Activated CD8-positive, alpha-beta T cell treated with anti-CD3 and anti-CD28 coated beads, Interleukin-2, amount 10 ng/mL, durations not matched to agents 7 days and 5 days (primary cell): ENCODE measurements around the gene BAHD1. TPM values are rescaled to one million over a fixed set of nuclear protein-coding genes. Genes with fewer than 3 reads are reported as not detected.

Source experiments
- ATAC-seq: fragments of 150-1000 bp; cut with Tn5 transposase; one replicate; pipeline ENCODE4 v1.10.0; 2021; ENCODE audit warnings: moderate library complexity
- CTCF ChIA-PET: fragments of 350-600 bp; sonication (Branson Sonifier 250); formaldehyde crosslinking; loops from one replicate; lab custom pipeline; 2021; ENCODE audit warnings: antibody characterized with exemption; lab: Charles Lee
- POLR2A ChIA-PET: fragments of 350-600 bp; sonication (Branson Sonifier 250); formaldehyde crosslinking; loops from one replicate; lab custom pipeline; 2021; ENCODE audit warnings: antibody characterized with exemption; lab: Charles Lee
- DNase-seq: peaks from one replicate; pipeline ENCODE4 v3.0.0-alpha.2; 2020
- H3K27ac Mint-ChIP-seq: one replicate; pipeline ENCODE4 v1.8.0; 2021; ENCODE audit warnings: mild to moderate bottlenecking, mixed read lengths
- H3K27me3 Mint-ChIP-seq: one replicate; pipeline ENCODE4 v1.8.0; 2021; ENCODE audit warnings: low read depth, mixed read lengths
- H3K36me3 Mint-ChIP-seq: one replicate; pipeline ENCODE4 v1.8.0; 2021; ENCODE audit warnings: low read depth, mixed read lengths
- H3K4me1 Mint-ChIP-seq: one replicate; pipeline ENCODE4 v1.8.0; 2021; ENCODE audit warnings: low read depth, mixed read lengths
- H3K4me3 Mint-ChIP-seq: one replicate; pipeline ENCODE4 v1.8.0; 2021; ENCODE audit warnings: mild to moderate bottlenecking, mixed read lengths
- H3K9me3 Mint-ChIP-seq: one replicate; pipeline ENCODE4 v1.8.0; 2022; ENCODE audit warnings: mixed read lengths; ENCODE audit not compliant: insufficient read depth
- total RNA-seq, 2 experiments: library from RNA; stranded (reverse); gene quantifications; one replicate each; pipeline ENCODE4 v1.2.3, GENCODE V29; 2021

BAHD1 gene
- total RNA-seq, result 10 to 100 TPM; 25.7 to 26.3 TPM

DNA sequence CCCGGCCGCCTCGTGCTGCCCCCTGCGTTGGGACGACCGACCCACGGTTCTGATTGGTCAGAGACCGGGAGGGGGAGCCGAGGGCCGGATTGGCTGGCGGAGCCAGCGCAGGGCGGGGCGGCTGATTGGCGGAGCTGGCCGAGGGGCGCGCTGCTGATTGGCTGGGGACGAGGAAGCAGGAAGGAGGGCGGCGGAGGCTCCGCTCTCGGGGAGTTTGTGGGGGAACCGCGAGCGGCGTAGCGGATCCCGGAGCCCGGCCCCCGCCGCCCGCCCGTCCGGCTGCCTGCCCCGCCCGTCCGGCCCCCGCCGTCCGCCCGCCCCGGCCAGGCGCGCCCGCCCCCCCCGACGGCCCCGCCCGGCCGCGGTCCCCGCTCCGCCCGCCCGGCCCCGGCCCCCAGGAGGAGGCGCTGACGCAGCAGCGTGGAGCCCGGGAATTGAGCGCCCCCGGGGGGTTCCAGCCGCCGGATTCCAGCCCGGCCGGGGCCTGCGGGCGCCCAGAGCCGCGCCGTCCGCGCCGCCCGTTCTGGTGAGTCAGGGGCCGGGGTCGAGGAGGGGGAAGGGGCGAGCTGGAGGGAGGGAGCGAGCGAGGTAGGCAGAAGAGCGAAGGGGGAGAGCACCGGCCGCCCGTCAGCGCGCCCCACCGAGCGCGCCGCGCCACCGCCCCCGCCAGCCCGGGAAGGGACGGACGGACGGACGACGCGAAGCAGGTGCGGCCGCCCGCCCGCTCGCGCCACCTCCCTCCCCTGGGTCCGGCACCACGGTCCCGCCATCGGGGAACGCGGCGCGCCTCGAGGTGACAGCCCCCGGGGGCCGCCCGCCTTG, at the start of gene BAHD1:
Gene BAHD1, plus strand, starts transcription at position 211 of the 822 bp plus-strand sequence. CDS start 17,512 bp downstream, outside the sequence.
- peaks cover 40% of the 10 kb centered on the region for H3K4me1 Mint-ChIP-seq
- ATAC-seq, result peak; percentile 92
- CTCF ChIA-PET, result interaction anchor here (0.6 to 3.1 kb wide), 17 partner anchors 8 to 168 kb away, joined by 3 to 16 read pairs (median 3); partner anchors contain the start of gene IVD

DNA sequence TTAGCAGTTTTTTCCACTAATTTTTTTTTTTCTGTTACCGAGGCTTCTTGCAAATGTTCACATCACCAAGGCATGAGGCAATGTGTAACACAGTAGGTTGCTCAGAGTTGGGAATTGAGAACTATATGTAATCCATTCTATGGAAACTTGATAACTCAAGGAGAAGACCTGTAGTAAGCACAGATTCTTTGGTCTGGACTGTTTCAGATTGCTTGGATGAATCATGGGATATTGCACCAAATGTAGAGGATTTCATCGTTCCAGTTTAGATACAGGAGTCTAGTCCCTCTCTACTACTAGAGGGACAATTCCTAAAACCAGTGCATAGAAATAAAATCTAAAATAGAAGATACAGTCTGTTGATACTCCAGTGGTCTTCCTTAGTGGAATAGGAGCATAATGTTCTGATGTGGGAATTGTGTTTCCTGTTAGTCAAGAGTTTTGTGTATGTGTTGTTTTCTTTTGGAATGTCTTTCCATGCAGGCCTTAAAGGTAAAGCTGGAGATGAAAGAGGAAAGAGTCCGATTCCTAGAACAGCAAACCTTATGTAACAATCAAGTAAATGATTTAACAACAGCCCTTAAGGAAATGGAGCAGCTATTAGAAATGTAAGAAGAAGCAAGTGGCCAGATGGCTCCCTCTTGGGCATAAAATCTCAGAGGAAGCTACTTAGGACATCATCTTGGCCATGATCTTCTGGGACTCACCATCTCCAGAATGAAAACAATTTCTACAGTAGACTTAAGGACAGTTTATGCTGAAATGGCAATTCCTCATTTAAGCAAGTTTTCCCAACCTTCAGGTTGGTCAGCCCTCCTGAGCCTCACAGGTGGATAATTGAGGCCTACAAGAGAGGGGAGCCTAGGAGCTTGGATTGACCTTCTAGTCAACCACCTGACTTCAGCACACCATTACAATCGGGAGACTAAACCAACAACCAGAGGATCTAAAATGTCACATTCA, 47.5 kb upstream of the BAHD1 start:
- POLR2A ChIA-PET, result no interaction called here
- H3K27ac Mint-ChIP-seq, result no peak overlapping the region
- no peaks in the 10 kb centered on the region for H3K9me3 Mint-ChIP-seq
- peaks cover 56% of the 10 kb centered on the region for H3K36me3 Mint-ChIP-seq
- no peak overlapping the region for H3K4me3 Mint-ChIP-seq
- H3K27me3 Mint-ChIP-seq, result no peaks in the 10 kb centered on the region
- DNase-seq, result no peak
- peaks cover 16% of the 10 kb centered on the region for H3K4me1 Mint-ChIP-seq
- CTCF ChIA-PET, result no interaction called here
- no peak for ATAC-seq

More for the DNA sequence above, at the start of gene BAHD1:
- Mint-ChIP-seq H3K9me3 (no peaks in the 10 kb centered on the region), H3K27ac (peak within 1 kb of the TSS; percentile 83), H3K27me3 (peaks cover 42% of the 10 kb centered on the region), H3K36me3 (peaks cover 7% of the 10 kb centered on the region), H3K4me3 (peak within 1 kb of the TSS; percentile 93)
- POLR2A ChIA-PET, result interaction anchor here (0.6 to 3.3 kb wide), 5 partner anchors 11 to 432 kb away, joined by 3 to 24 read pairs (median 3); partner anchors contain the start of gene PLCB2
- DNase-seq, result peak; percentile 97

DNA sequence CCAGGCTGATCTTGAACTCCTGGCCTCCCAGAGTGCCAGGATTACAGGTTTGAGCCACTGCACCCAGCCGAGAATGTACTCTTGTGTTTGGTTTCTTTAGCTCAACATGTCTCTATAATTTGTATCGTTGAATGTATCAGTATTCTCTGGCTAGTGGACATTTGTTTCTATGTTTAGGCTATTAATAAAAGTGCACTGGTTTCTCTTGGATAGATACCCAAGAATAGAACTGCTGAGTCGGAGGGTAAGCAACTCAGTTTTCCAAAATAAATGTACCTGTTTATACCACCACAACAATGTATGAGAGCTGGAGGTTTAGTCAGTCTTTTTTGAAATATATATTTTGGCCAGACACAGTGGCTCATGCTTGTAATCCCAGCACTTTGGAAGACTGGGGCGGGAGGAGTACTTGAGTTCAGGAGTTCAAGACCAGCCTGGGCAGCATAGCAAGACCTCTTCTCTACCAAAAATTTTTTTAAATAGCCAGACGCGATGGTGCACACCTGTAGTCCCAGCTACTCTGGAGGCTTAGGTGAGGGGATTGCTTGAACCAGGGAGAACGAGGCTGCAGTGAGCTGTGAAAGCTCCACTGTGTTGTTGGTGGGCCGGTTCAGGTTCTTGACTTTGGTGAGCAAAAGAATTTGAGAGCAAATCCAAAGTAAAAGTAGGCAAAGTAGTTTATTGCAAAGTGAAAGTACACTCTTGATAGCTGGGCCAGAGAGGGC, 42.9 kb upstream of the BAHD1 start:
- Mint-ChIP-seq H3K27me3 (no peaks in the 10 kb centered on the region), H3K4me1 (peaks cover 31% of the 10 kb centered on the region), H3K9me3 (no peaks in the 10 kb centered on the region), H3K36me3 (peaks cover 26% of the 10 kb centered on the region), H3K4me3 (peak overlapping the region; percentile 61), H3K27ac (peak overlapping the region; percentile 84)
- DNase-seq, result no peak
- peak; percentile 69 for ATAC-seq
- CTCF ChIA-PET, result interaction anchor here (0.6 to 3.2 kb wide), 18 partner anchors 8 to 123 kb away, joined by 3 to 18 read pairs (median 4); partner anchors contain the start of genes IVD and KNSTRN
- POLR2A ChIA-PET, result interaction anchor here (0.6 to 2.3 kb wide), 4 partner anchors 8 to 15 kb away, joined by 3 to 14 read pairs (median 5); partner anchors contain the start of gene KNSTRN

DNA sequence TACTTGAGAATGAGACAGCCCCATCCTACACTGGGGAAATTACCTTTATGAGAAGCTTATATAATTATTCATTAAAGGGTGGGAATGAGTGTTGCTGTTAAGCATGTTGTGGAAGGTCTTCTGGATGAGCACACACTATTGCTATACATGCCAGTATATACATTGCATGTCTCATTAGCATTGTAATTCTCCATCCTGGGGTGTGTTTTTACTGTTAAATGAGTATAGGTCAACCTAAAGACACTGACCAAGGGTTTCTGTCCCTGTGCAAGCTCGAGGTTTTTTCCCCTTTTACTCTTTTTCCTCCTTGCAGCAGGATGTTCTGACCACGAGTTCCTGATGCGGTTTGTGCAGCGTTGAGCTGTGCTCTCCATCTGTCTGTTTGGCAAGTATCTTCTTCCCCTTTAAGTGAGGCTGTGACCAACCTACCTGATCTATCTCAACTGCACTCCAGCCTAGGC, 42.3 kb upstream of the BAHD1 start:
- POLR2A ChIA-PET, result interaction anchor here (1.2 to 2.3 kb wide), 4 partner anchors 9 to 16 kb away, joined by 3 to 14 read pairs (median 5); partner anchors contain the start of gene KNSTRN
- peak; percentile 86 for ATAC-seq
- peaks cover 20% of the 10 kb centered on the region for H3K36me3 Mint-ChIP-seq
- H3K4me3 Mint-ChIP-seq, result peak overlapping the region; percentile 61
- CTCF ChIA-PET, result interaction anchor here (0.6 to 3.2 kb wide), 18 partner anchors 7 to 229 kb away, joined by 3 to 18 read pairs (median 4); partner anchors contain the start of genes DISP2 and IVD
- no peaks in the 10 kb centered on the region for H3K27me3 Mint-ChIP-seq
- peaks cover 31% of the 10 kb centered on the region for H3K4me1 Mint-ChIP-seq
- no peaks in the 10 kb centered on the region for H3K9me3 Mint-ChIP-seq
- peak overlapping the region; percentile 84 for H3K27ac Mint-ChIP-seq
- peak; percentile 46 for DNase-seq

DNA sequence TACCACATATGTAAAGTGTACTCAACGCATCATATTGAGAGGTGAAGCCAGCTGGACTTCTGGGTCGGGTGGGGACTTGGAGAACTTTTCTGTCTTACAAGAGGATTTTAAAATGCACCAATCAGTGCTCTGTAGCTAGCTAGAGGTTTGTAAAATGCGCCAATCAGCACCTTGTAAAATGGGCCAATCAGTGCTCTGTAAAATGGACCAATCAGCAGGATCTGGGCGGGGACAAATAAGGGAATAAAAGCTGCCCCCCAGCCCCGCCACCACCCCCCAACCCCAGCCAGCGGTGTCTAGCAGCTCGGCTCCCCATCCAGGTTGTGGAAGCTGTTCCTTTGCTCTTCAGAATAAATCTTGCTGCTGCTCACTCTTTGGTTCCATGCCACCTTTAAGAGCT, 41.4 kb upstream of the BAHD1 start:
- H3K4me1 Mint-ChIP-seq, result peaks cover 34% of the 10 kb centered on the region
- H3K27me3 Mint-ChIP-seq, result no peaks in the 10 kb centered on the region
- no peak overlapping the region for H3K4me3 Mint-ChIP-seq
- peaks cover 15% of the 10 kb centered on the region for H3K36me3 Mint-ChIP-seq
- ChIA-PET CTCF (interaction anchor here (0.6 to 2.7 kb wide), 3 partner anchors 31 to 55 kb away, joined by 3 to 17 read pairs (median 6); partner anchors contain the start of gene DISP2), POLR2A (interaction anchor here (0.6 to 2.3 kb wide), 3 partner anchors 8 to 271 kb away, joined by 3 to 7 read pairs (median 3); no protein-coding TSS in a partner anchor)
- H3K9me3 Mint-ChIP-seq, result no peaks in the 10 kb centered on the region
- ATAC-seq (no peak), DNase-seq (no peak)
- H3K27ac Mint-ChIP-seq, result no peak overlapping the region

DNA sequence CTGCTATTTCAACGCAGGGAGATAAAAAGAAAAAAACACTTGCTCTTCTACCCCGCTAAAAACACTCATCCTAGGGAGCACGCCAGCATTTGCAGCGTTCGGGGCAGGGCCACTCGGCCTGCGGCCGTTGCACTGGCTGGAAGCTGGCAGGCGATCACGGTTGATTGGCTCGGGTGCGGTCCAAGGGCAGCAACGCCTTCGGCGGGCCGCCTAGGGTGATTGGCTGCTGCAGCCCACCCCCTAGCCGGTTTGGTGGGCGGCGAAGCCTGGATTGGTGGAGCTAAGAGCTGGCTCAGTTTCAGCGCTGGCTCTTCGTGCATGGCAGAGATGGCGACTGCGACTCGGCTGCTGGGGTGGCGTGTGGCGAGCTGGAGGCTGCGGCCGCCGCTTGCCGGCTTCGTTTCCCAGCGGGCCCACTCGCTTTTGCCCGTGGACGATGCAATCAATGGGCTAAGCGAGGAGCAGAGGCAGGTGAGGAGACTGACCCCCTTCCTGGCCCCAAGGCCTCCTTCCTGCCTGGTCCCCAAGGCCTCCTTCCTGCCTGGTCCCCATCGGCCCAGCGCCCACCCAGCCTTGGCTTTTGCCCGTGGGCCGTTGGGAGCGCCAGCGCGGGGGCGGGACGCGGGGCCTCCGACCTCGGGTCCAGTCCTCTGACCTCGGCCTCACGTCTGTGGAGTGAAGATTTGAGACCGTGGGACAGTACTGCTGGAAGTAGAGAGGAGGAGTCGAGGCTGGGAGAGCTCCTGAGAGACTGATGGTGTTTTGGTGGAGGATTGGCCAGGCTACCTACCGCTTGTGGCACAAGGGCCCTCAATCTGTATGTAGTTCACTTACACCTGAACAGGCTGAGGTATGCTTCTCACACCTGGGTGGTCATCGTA, 35.0 kb upstream of the BAHD1 start, which contains the start of gene IVD:
Gene IVD, plus strand, starts transcription at position 295 of the 881 bp plus-strand sequence. Its CDS starts 33 bp downstream, at position 328.
- peaks cover 37% of the 10 kb centered on the region for H3K36me3 Mint-ChIP-seq
- H3K4me1 Mint-ChIP-seq, result peaks cover 45% of the 10 kb centered on the region
- H3K4me3 Mint-ChIP-seq, result peak within 1 kb of the TSS; percentile 86
- DNase-seq (peak; percentile 95), ATAC-seq (peak; percentile 100)
- ChIA-PET CTCF (interaction anchor here (0.9 to 5.6 kb wide), 15 partner anchors 8 to 131 kb away, joined by 3 to 38 read pairs (median 5); partner anchors contain the start of genes BAHD1, KNSTRN and PLCB2), POLR2A (interaction anchor here (0.6 to 2.0 kb wide), 9 partner anchors 8 to 51 kb away, joined by 3 to 7 read pairs (median 4); partner anchors contain the start of gene KNSTRN)
- no peaks in the 10 kb centered on the region for H3K27me3 Mint-ChIP-seq
- H3K9me3 Mint-ChIP-seq, result no peaks in the 10 kb centered on the region
- H3K27ac Mint-ChIP-seq, result peak within 1 kb of the TSS; percentile 95

DNA sequence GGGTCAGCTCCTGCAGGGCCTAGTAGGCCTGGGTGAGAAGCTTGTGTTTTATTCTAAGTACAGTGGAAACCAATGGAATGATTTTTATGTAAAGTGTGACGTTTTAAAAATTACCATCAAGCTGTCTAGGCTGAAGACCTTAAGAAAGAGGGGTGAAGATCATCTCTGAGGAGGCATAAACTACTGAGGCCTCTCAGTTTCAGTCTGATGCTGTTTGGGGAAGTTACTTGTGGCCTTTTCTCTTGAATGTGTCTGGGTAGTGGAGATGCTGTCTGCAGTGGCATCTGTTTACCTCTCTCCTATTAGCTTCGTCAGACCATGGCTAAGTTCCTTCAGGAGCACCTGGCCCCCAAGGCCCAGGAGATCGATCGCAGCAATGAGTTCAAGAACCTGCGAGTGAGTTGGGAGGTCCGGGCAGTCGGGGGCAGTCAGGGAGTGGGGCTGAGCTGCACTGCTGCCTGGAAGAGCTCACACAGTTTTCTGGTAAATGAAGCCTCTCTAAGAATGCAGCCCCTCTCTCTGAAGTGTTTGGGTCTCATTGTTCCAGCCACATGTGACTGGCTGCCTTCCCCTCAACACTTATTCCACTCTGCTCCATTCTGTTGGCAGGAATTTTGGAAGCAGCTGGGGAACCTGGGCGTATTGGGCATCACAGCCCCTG, 33.3 kb upstream of the BAHD1 start:
- Mint-ChIP-seq H3K27me3 (no peaks in the 10 kb centered on the region), H3K4me3 (peak overlapping the region; percentile 86), H3K27ac (peak overlapping the region; percentile 40), H3K4me1 (peaks cover 45% of the 10 kb centered on the region), H3K36me3 (peaks cover 51% of the 10 kb centered on the region), H3K9me3 (no peaks in the 10 kb centered on the region)
- POLR2A ChIA-PET, result interaction anchor here (0.9 to 2.1 kb wide), 4 partner anchors 9 to 34 kb away, joined by 3 to 7 read pairs (median 5); partner anchors contain the start of genes BAHD1 and KNSTRN
- CTCF ChIA-PET, result interaction anchor here (0.6 to 5.6 kb wide), 9 partner anchors 9 to 132 kb away, joined by 3 to 38 read pairs (median 15); partner anchors contain the start of gene KNSTRN
- DNase-seq (no peak), ATAC-seq (no peak)

DNA sequence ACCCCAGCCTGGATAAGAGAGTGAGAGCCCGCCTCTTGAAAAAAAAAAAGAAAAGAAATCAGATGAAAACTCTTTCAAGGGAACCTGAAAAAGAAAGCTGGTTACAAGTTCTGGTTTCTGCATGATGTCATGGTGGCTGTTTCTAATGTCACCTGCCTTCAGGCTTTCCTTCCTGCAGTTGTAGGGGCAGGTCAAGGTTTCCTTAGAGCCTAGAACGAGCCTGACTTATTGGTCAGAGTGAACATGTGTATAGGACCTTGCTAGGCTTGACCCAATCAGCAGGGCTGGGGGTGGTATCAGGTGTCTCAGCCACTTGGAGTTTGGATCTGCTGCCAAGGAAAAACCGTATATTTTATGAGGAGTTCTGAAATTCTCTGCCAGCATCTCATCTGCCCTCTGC, 31.4 kb upstream of the BAHD1 start:
- H3K9me3 Mint-ChIP-seq, result no peaks in the 10 kb centered on the region
- H3K4me1 Mint-ChIP-seq, result peaks cover 42% of the 10 kb centered on the region
- ChIA-PET CTCF (interaction anchor here (1.4 to 1.8 kb wide), 2 partner anchors 12 to 134 kb away, joined by 3 to 8 read pairs; no protein-coding TSS in a partner anchor), POLR2A (no interaction called here)
- ATAC-seq, result no peak
- no peak for DNase-seq
- H3K36me3 Mint-ChIP-seq, result peaks cover 54% of the 10 kb centered on the region
- no peak overlapping the region for H3K4me3 Mint-ChIP-seq
- no peak overlapping the region for H3K27ac Mint-ChIP-seq
- no peaks in the 10 kb centered on the region for H3K27me3 Mint-ChIP-seq

DNA sequence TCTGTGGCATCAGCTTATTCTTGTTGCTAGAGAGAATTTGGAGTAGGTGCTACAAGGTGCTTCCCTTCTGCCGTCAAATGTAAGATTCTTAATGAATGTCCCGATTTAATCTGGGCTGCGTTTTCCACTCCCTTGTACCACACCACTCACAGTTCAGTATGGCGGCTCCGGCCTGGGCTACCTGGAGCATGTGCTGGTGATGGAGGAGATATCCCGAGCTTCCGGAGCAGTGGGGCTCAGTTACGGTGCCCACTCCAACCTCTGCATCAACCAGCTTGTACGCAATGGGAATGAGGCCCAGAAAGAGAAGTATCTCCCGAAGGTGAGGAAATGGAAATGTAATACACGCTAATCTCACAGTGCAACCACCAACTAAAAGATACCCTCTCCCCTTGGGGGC, 30.3 kb upstream of the BAHD1 start:
- Mint-ChIP-seq H3K36me3 (peaks cover 65% of the 10 kb centered on the region), H3K4me1 (peaks cover 32% of the 10 kb centered on the region), H3K27ac (no peak overlapping the region), H3K27me3 (no peaks in the 10 kb centered on the region), H3K9me3 (no peaks in the 10 kb centered on the region), H3K4me3 (no peak overlapping the region)
- CTCF ChIA-PET, result interaction anchor here (1.1 to 1.8 kb wide), 3 partner anchors 11 to 136 kb away, joined by 3 to 8 read pairs (median 5); no protein-coding TSS in a partner anchor
- POLR2A ChIA-PET, result no interaction called here
- no peak for ATAC-seq
- DNase-seq, result no peak
